NCI-H2107 treated with DMSO at 0.1 percent for 48 hours (cell line): ENCODE results near the gene CERS5.
"Not testable (repeated sequence)": the region's sequence is repeated elsewhere in the genome, so short reads cannot be mapped to it uniquely, and the experiment has no call there.

Source experiments
- DNase-seq: peaks from one replicate; lab custom pipeline; 2025; ENCODE audit not compliant: unreplicated experiment; lab: John Stamatoyannopoulos, UW

CERS5 gene

DNA sequence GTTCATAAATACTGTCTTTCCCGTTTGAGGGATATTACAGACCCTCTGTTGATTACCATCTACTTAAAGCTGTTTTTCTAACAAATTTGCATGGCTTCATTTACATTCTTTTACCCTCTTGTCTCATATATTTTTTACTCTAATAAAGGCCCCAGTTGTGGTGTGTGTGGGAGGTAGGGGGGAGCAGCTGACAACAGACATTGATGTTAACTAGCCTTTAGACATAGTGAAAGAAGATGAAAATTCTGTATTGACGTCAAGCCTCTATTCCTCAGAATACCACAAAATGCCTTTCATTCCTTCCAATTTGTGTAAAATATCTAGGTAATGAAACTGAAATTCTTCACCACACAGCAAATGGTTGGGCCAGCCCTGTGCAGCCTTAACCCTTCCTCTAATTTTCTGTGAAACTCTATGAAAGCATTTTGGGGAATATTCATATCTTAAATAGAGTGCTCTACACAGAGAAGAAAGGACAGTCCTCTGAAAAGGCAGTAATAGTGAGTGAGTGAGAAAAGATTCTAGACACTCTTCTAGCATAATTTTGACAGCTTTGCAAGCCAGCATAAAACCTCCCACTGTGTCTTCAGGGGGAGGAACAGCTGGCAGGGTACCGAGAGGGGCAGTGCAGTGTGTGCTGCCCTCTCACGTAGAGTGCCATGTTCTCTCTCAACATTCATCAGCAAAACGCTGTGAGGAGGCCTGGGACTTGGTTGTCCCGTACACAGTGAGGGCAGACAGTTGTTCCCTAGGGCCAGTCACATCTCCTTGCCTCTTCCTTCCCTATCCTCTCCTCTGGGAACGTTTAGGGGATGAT lies 20.1 kb upstream of the CERS5 start:
- no peak for DNase-seq

DNA sequence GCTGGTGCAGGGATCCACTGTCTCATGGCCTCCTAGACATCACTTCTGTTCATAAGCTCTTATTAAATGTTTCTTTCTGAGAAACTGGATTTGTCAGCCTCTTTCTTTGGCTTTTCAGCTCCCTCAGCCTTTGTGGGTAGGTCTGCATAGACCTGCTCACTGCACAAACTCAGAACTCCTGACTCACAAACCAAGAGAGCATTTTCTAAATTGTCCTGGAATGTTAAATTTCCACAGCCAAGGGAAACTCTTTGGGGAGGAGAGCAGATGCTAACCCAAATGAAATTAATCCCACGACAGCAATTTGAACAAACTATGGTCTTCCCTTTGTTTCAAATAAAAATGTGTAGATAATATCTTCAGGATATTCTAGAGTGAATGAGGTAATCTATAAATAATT lies 19.5 kb upstream of the CERS5 start:
- DNase-seq, result no peak

DNA sequence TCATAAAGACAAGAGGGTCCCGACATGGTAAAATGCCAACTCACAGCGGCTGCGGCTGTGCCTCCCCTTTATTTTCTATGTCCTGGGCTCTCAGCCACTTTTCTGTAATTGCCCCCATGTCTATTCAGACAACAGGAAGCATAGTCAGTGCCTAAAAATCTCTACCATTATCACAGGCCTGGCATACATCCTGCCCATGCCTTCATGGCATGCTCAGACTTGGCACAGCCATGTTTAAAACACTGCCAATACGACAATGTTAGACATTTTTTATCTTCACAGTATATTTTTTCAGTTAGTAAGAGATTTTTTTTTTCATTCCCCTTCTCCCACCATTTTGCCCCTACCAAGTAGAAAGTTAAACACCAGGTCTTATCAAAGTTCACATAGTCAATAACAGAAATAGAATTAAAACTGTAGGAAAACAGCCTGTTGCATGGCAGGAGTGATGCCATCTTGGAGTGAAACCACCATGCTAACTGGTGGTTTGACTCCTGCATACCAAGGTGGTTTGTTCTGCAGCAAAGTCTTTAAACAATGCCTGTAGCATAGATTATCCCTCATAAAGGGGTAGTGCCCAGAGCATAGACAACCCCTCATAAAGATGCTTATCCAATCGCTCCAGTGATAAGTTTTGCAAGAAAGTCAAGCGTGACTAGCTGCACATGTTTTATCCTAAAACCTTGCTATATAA lies 18.9 kb upstream of the CERS5 start:
- no peak for DNase-seq

DNA sequence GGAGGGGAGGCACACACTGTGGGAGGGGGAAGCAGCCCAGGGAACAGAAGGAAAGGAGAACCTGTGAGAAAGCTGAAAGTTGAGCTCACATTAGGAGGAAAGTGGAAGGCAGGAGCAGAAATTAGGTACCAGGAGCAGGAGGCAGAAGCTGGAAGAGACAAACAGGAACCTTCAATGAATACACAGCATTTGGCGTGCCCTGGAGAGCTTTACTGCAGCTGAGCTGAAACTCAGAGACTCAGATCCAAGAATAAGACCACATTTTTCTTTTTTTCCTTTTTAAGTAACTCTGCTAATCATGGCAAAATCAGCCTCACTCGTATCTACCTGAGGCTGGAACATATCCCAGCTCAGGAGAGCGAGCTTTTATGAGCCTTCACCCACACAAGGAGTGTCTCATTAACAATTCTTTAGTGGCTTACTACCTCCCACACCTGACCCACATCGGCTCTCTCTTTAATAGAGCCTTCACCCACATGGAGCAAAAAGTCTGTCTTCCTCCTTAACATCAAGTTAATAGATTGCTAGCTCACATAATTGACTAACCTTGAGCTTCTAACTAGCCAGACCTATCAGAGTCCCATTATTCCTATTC lies 18.2 kb upstream of the CERS5 start:
- no peak for DNase-seq

DNA sequence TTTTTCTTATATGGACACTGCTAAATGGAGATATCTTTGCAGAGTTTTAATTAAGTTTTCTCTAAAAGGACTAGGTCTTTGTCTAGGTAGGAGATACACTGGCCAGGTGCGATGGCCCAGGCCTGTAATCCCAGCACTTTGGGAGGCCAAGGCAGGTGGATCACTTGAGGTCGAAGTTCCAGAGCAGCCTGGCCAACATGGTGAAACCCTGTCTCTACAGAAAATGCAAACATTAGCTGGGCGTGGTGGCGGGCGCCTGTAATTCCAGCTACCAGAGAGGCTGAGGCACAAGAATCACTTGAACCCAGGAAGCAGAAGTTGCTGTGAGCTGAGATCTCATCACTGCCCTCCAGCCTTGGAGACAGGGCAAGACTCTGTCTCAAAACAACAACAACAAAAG lies 17.1 kb upstream of the CERS5 start:
- no peak for DNase-seq

DNA sequence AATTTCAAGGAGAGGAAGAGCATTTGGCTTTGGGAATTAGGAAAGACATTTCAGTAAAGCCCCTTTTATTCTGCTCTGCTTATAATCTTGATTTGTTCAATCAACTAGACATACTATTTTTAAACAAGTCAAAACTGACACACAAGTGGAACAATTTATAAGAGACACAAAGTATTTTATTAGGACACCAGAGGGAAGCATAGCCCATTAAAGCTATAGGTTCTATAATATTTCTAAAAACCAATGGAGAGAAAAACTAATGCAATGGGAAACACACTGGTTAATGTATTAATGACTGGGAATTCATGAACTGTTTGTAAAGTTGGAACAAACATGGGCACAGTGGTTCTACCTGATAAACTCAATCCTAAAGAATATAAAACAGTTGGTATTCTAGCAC lies 15.3 kb upstream of the CERS5 start:
- no peak for DNase-seq

DNA sequence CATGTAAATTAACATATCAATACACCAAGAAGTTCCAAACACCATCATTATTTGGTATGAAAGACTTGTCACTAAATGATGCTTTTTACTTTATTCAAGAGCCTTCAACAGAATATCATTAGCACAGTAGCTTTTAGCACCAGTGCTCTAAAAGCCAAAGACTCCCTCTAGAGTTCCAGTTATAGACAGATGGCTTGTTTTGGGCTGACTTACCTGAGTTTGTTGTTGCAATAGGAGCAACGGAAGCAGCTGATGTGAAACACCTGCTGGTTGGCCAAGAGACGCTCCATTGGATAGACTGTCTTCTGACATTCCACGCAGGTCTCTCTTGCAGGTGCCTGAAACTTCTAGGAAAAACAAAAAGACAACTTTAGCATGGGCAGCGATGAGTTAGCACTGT lies 14.5 kb upstream of the CERS5 start:
- no peak for DNase-seq

DNA sequence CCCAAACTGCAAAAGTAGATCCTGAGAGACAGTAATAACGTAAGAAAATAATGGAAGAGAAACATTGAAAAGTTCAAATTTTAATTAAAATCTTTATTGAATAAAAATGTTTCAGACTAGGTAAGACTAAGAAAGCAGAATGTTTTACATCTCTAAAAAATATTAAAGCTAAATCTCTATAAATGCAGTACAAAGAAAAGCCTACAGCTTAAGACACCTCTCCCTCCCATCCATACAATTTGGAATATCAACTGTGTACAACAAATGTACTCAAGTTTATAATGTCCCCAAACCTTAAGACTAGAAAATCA lies 8.5 kb upstream of the CERS5 start:
- no peak for DNase-seq

DNA sequence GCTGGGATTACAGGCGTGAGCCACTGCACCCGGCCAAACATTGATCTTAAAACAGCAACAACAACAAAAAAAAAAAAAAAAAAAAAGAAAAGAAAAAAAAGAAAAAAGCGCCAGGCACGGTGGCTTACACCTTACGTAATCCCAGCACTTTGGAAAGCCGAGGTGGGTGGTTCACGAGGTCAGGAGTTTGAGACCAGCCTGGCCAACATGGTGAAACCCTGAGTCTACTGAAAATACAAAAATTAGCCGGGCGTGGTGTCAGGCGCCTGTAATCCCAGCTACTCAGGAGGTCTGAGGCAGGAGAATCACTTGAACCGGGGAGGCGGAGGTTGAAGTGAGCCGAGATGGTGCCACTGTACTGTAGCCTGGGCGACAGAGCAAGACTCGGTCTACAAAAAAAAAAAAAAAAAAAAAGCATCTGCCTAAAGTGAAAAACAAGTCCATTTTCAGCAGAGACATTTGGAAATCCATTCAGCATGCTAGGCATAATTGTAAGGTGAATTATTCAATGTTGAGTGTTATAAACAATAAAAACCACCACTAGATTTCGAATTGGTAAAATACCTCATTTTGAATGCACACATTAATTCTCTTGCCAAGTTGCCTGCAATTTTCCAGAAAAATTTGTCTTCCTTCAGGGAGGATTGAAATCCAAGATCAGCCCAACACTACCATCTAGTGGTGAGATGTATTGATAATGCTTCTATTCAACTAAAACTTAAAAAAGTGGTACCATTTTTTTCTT lies 8.0 kb upstream of the CERS5 start:
- DNase-seq, result peak; percentile 20

DNA sequence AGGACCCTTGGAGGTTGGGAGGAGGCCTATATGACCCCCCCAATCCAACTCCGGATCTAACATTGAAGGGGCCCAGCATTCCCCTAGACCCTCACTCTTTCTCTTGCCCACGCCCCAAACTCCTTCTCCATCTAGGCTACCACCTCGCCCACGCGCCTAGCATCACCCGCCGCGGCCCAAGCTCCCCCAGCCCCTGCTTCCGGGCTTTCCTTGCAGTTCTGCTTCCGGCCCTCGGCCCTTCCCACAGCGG lies 445 bp downstream of the CERS5 start:
- no peak for DNase-seq

DNA sequence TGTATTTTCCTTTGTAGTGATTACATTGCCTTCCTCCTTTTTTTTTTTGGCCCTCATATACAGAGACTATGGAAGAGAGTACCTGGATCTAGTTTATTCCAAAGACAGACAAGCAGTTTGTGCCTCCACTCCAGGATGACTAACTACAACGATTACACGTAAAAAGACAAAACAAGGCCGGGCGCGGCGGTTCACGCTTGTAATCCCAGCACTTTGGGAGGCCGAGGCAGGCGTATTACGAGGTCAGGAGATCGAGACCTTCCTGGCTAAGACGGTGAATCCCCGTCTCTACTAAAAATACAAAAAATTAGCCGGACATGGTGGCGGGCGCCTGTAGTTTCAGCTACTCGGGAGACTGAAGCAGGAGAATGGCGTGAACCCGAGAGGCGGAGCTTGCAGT lies 2.2 kb downstream of the CERS5 start:
- DNase-seq, result no peak

DNA sequence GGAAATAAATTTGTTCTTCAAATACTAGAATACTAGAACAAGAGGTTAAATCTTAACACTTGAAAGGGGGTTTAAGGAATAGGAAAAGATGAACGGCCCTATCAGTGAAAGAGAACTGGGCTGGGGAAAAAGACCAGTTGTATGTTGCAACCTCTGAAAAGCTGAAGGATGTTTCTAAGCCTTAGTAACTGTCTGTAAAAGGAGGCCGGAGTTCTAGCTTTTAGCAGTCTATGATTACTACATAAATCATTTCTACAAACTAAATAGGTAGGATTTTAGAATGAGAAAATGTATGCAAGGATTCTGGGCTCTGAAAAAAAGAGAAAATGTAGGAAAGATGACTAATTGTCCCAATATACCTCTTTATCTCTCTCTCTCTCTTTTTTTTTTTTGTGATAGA lies 4.9 kb downstream of the CERS5 start:
- DNase-seq, result no peak

DNA sequence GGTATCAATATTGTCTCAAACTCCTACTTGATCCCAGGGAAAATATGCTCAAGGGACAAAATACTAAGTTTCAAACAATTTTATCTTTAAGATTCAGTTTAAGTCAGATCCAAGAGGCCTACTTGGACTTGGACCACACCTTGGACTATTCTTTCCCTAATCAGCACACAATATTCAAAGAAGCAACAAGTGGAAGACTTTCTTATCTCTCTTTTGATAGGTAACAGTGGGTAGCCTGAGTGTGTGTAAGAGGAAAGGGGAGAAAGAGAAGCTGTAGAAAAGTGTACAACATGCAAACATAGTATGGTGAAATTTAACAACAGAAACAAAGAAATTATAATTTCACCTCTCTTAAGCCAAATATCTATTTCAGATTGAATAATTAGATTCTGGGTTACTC lies 6.5 kb downstream of the CERS5 start:
- DNase-seq, result no peak

DNA sequence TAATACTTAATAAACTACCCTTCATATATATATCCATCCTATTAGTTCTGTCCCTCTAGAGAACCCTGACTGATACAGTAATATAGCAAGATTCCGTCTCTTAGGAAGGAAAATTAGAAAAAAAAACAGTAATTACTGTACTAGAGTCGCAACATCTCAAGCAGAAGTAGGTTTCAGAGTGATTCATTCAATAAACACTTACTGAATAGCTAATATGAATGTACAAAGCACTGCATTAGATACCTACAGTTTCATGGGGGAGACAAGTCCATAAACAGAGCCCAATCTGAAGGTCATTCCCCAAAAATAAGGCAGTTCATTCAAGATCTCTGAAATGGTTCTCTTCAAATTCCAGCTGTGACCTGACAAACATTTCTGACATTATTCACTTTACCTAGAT lies 9.9 kb downstream of the CERS5 start:
- no peak for DNase-seq

DNA sequence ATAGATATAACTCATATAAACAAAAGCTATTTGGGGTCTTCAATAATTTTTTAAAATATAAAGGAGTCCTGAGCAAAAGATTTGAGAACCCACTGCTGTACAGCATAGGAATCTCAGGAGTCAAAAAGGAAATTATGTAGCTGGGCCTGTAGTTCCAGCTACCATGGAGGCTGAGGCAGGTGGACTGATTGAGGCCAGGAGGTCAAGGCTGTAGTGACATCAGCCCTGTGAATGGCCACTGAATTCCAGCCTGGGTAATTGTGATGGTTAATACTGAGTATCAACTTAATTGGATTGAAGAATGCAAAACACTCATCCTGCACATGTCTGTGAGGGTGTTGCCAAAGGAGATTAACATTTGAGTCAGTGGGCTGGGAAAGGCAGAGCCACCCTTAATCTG lies 10.5 kb downstream of the CERS5 start:
- no peak for DNase-seq

DNA sequence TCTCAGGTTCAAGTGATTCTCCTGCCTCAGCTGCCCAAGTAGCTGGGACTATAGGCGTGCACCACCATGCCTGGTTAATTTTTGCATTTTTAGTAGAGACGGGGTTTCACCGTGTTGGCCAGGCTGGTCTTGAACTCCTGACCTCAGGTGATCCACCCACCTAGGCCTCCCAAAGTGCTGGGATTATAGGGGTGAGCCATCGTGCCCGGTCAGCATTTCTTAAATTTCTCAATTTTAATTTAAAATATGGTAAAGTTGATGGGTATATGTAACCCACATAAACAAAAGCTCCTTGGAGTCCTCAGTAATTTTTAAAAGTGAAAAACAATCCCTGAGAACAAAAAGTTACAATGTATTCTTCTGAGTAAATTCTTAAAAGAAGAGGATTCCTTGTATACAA lies 12.2 kb downstream of the CERS5 start:
- DNase-seq, result not testable (repeated sequence)

DNA sequence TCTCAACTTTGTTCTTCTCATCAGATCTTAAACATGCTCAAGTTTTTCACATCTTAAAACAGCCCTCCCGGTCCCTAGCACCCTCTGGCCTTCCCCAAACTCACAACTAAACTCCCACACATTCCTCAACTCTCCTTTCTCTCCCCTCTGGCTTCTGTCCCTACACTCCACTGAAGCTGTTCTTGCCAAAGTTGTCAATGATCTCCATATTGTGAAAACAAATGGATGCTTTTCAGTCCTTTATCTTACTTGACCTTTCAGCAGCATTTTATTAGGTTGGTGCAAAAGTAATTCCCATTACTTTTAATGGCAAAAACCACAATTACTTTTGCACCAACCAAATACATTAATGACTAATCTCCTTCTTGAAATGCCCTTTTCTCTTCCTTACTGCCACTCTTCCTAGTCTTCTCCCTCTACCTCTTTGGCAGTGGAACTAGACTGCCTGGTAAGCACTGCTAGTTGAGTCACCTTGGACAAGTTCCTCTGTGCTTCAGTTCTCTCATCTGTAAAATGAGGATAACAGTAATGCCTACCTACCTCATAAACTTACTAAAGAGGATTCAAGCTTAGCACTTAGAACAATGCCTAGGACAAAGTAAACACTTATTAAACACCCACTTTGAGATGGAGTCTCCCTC lies 16.0 kb downstream of the CERS5 start:
- DNase-seq, result no peak

DNA sequence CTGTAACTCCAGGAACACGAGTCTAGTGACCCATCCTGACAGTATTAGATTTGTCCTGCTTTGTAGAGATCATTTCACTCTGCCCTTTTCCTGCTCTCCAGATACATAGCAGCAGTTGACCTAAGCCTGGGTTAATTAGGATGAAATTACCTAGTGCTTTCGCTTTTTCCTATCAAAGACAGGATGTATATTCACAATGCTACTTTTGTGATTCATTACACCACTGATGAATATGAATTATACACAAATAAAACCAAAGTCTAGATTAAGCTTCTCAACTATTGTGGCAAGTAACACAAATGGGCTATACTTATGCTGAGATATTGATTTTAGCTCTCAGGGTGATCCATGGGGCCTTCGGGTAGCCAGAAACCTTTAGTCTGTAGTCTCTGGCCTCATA lies 17.9 kb downstream of the CERS5 start:
- DNase-seq, result no peak

DNA sequence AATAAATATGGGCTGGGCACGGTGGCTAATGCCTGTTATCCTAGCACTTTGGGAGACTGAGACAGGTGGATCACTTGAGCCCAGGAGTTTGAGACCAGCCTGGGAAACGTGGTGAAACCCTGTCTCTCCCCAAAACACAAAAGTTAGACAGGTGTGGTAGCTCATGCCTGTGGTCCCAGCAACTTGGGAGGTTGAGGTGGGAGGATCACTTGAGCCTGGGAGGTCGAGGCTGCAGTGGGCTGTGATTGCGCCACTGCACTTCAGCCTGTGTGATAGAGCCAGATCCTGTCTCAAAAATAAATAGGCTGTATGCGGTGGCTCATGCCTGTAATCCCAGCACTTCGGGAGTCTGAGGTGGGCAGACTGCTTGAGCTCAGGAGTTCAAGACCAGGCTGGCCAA lies 19.2 kb downstream of the CERS5 start:
- DNase-seq, result not testable (repeated sequence)

DNA sequence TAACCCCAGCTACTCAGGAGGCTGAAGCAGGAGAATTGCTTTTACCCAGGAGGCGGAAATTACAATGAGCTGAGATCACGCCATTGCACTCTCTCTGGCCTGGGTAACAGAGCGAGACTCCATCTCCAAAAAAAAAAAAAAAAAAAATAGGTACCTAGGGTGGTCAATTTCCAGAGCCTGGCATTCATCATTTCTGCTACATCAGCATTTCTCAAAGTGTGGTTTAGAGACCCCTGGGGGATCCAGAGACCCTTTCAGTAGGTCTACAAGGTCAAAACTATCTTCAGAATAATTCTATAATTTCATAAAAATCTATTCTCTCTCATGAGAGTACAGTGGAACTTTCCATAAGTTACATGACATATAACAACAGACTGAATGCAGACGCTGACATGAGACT lies 19.9 kb downstream of the CERS5 start:
- DNase-seq, result no peak

DNA sequence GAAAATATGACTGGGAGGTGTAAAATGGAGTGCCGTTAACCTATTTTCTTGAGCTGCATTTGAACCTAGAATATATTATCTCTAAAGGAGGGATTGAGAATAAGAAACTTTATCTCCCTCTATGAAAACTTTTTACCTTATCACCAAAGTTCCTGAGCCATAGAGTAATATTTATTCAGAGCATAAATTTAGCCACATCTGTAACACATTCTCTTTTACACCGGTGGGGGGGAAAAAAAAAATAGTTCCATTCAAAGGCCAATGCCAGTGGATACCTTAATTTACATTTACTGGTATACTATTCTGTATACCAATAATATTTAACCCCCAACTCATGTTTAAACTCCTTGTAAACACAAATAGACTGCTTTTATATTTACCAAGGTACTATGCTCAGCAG lies 21.7 kb downstream of the CERS5 start:
- DNase-seq, result no peak

DNA sequence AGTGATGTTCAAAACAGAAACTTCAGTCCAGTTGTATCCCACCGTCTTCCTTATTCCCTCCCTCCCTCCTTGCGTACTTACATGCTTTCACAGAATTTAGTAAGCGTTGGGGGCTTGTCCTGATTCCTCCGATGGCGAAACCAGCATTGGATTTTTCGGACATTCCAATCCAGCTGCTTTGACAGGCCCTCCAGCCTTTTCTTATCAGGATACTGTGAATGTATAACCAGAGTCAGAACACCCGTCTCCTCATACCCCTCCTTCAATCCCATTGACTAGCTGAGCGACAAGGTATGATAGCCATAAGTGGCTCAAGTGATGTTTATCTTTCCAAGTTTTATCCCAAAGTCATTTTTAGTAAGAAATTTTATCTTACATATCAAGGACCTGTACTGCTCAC lies 24.2 kb downstream of the CERS5 start:
- no peak for DNase-seq
